NCI-H2081 treated with DMSO at 0.1 percent for 48 hours (cell line): ENCODE measurements around the gene HSPA6.
"Not testable (repeated sequence)": the region's sequence is repeated elsewhere in the genome, so short reads cannot be mapped to it uniquely, and the experiment has no call there.

ENCODE experiments used
- DNase-seq: peaks from one replicate; lab custom pipeline; 2025; lab: John Stamatoyannopoulos, UW

HSPA6 gene

GRCh38 chr1:161523817-161524741, at the start of gene HSPA6:
Gene HSPA6 (plus strand): TSS chr1:161524540. CDS start chr1:161524659, 119 bp downstream.
- DNase-seq = peak; percentile 44

GRCh38 chr1:161477711-161478110, 46.6 kb upstream of the HSPA6 start:
- not testable (repeated sequence) for DNase-seq

- DNase-seq = no peak
Observed at GRCh38 chr1:161478985-161479384, 45.4 kb upstream of the HSPA6 start.

- DNase-seq = no peak
Observed at GRCh38 chr1:161480381-161481035, 43.8 kb upstream of the HSPA6 start.

- DNase-seq = no peak
Observed at GRCh38 chr1:161481624-161482392, 42.5 kb upstream of the HSPA6 start.

DNA sequence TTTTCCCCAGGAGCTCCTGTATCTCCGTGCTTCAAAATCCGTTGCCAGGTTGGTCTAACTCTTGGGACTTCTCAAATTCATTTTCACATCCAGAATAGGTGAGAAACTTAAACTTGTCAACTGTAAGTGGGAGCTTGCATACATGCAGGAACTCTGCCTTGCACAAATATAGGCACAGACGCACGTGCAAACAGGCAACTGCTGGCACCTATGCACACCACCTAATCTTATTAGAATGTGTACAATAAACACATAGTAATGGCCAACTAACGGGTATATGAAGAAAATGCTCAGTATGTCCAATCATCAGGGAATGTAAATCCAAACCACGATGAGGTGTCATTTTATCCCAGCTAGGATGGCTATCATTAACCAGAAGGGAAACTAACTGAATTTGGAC, 41.7 kb upstream of the HSPA6 start:
- no peak for DNase-seq

GRCh38 chr1:161483361-161483760, 41.0 kb upstream of the HSPA6 start:
- no peak for DNase-seq

- DNase-seq = no peak
Observed at GRCh38 chr1:161484613-161485012, 39.7 kb upstream of the HSPA6 start.

DNA sequence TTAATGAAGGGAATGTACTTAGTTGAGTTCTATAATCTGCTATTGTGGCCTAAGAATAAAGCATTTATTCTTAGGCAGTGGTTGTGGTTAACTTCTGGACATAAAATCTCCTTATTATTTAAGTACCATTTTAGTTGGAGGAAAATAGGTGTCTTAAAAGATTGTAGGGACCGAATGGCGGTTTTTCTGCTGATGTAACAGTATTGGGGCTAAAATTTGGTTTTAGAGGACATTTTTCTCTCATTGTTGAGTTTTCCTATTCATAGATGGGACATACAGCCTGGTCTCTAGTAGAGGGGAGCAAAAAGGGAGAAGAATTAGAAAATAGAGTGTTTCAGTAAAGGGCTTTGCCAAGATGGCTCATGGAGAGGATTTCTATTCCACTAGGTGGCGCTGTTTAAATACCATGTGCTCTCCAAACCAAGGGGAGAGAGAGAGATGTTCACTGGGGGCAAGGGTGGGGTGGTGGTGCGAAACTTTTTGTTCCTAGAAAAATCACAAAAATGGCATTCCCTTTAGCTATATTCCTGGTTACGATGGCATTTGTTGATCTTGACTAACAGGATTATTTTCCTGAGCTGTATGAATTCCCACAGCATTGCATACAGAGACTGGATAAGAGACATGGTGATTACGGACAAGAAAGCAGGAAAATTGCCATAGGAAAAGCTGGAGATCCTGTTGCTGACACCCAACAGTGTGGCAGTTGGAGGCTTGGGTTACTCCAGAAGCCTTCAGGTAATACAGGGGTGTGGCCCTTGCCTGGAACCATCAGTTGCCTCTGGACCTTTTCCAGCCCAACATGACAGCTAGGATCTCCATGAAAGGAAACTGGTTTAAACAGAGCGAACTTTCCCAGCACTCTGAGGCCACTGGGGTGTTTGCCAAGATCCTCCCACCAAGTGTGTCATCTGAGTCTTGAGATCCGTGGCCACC, 37.3 kb upstream of the HSPA6 start:
- DNase-seq = no peak

DNA sequence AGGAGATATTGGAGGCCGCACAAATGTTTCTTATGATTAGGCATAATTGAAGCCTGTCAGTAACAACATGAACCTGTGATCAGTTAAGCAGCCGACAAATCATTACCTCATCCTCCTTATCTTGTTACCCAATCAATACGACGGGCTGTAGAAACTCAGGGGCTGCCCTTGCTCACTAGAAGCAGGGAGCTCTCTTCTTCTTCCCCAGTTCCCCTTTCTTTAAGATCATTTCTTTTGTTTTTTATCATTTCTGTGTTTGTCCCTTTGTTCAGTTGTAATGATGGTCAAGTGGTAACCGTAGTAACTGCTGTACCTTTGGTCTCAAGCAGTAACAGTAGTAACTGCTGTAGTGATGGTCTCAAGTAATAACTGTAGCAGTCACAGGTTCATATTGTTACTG, 32.9 kb upstream of the HSPA6 start:
- no peak for DNase-seq

DNA sequence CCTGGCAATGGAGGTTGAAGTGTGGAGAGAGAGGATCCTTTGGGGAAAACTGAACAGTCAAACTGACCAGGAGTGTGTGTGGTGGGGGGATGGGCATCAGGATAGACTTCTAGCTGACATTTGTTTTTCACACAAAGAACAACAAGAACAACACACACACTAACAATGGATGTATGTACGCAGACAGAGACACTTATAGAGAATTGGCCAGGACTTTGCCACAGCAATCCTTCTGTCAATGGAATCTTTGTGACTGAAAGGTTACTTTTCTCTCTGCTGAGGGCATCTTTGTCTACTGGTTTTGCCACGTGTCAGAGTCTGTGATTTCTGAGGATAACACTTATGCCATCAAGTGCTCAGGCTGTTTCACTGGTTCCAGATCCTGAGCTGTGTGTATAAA, 31.5 kb upstream of the HSPA6 start:
- DNase-seq = no peak

DNA sequence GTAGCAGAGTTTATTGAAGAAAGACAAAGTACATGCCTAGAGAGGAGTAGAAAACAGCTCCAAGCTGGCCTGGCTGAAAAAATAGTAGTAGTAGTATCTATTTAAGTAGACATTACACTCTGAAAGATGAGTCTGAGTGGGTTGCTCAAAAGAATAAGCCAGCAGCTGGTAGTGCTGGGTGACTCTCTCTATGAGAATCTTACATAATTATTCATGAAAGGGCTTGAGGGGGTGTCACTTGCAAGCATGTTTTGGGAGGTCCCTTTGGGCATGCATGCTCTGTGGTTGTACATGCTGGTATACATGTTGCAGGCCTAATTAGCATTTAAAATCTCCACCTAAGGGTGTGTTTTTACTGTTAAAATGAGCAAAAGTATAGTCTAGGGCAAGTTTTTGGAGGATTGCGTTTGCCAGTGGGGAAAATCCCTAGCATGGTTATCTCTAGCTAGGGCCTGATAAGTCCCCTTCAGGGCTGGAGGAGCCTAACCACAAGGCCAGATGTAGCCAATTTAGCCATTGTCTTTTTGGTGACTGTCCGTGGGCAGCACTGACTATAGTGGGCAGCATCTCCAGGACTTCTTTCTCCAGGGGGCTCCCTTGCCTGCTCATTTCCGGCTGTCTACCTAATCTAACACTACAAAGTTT, 30.1 kb upstream of the HSPA6 start:
- no peak for DNase-seq

- no peak for DNase-seq
Observed at GRCh38 chr1:161495490-161495889, 28.9 kb upstream of the HSPA6 start.

GRCh38 chr1:161497961-161498360, 26.4 kb upstream of the HSPA6 start:
- DNase-seq = no peak

DNA sequence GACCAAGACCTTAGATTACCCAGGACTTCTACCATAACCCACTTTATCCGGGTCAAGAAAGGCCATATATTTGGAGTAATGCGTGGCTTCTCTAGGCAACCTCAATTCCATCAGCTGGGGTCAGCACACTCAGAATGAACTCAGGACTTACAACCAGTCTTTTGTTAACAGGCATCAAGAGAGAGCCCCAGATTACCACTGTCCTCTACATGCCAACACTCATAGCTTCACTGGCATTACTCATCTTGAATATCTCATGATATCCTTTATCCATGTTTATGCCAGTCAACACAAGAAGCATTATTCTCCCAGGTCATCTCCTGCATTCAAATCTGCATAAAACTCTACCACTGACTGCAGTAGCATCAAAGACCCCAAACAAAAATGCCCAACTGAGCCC, 25.7 kb upstream of the HSPA6 start:
- no peak for DNase-seq

DNA sequence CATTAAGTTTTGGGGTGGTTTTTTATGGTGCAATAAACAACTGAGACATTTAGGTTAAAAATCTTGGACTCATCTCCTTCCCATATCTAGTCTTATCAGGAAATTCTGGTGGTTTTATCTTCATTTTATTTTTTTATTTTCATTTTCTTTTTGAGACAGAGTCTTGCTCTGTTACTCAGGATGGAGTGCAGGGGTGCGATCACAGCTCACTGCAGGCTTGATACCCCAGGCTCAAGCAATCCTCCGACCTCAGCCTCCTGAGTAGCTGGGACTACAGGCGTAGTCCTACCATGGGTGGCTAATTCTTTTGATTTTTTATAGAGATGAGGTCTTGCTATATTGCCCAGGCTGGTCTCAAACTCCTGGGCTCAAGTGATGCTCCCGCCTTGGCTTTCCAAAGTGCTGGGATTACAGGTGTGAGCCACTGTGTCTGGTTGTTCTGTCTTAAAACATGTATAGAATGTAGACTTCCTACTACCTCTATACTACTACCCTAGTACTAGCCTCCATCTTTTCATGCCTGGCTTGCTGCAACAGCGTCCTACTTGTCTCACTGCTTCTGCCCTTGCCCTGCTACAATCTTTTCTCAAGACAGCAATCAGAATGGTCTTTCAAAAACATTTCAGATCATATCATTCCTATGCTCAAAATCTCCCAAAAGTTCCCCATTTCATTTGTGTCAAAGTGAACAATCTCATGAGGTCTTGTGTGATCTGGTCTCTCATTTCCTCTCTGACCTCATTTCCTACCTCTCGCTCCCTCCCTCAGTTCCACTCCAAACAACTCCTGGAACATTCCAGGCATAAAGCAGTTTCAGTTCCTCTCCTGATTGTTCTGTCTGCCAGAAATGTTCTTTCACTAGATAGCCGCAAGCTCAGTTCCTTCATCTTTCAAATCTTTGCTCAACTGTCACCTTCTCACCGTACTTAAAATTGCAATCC, 25.0 kb upstream of the HSPA6 start:
- DNase-seq = no peak

DNA sequence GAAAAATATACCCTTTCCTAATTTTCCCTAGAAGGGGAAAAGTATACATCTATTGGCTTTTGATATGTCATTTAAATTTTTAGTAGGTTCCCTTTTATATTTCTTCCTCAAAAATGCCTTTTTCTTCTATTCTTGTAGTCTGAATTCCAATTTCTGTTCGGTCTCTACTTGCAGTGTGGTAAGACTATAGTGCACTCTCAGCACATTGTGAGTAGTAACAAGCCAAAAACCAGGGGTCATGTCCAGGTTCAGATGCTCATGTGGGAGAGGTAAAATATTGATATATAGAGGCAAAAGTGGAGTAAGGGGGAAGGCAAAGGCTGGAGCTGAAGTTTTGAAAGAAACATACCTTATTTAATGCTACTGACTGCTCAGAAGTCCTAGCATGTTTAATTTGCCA, 23.1 kb upstream of the HSPA6 start:
- no peak for DNase-seq

- peak; percentile 52 for DNase-seq
Observed at GRCh38 chr1:161502181-161502580, 22.2 kb upstream of the HSPA6 start.

GRCh38 chr1:161502641-161503393, 21.5 kb upstream of the HSPA6 start:
- DNase-seq = no peak
